ELF-1 (cell line): Measurements from ENCODE around the gene PUS3.
A peak's percentile ranks its signal among the peaks of the same experiment; 100 is the strongest.

Source experiments
- DNase-seq: peaks from one replicate; pipeline ENCODE4 v3.0.0-alpha.2; 2016; ENCODE audit warnings: low read depth, low spot score

Gene PUS3

DNA sequence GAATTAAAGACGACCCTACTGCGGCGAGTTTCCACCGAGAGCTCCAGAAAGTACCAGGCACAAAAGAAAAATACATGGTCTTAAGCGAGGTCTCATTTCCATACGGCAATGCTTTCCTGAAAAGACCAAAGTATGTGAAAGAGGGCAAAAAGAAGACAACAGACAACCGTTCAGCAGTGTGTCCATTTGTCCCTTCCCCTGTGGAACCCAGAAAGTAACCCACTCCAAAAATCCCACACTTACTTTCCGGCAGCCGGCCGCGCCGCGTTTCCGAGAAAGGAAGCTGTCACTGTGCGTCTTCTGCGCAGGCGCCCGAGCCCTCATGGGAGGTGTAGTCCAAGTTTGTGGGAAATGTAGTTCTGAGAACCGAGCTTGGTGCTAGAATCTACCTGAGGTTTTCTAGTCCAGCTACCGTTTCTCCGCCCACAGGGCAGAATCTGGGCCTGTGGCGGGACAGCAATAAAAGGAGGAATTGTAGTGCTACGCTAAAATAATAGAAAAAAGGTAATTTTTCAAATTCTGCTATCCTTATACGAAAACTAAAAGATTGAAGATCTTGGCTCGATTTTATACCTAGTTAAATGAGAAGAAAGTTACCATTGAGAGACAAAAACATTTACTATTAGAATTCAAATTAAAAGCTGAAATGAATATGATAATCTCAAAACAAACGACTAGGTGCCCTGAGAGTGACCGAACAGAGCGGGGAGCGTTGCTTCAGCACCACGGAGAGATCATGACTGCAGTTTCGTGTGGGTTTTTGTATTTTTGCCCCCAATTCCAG, at the start of gene PUS3:
Gene PUS3 (minus strand): TSS at position 280 of the 784 bp plus-strand sequence. CDS start 6,922 bp downstream, outside the sequence.
- DNase-seq = peak; percentile 84

DNA sequence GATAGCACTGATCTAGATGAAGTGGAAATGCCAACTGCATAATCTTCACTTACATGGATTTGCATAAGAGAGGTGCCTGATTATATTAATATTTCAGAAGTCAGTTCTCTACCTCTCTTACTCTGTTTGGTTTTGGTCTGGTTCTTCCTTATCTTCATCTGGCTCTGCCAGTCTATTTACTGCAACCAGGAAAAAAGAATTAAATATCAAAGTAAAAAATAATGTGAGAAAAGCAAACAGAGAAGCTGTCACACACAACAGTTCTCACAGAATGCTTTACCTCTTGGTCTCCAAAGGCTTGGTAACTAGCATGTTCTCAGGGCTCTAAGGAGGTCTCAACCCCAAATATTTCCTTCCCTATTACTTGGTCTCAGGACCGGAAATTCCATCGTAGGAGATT, 49.6 kb upstream of the PUS3 start:
- no peak for DNase-seq

GRCh38 chr11:125951731-125952130, 48.7 kb upstream of the PUS3 start:
- DNase-seq = no peak

GRCh38 chr11:125950696-125951651, 48.0 kb upstream of the PUS3 start:
- no peak for DNase-seq

- DNase-seq = no peak
Measured at GRCh38 chr11:125950178-125950490, 47.1 kb upstream of the PUS3 start.

DNA sequence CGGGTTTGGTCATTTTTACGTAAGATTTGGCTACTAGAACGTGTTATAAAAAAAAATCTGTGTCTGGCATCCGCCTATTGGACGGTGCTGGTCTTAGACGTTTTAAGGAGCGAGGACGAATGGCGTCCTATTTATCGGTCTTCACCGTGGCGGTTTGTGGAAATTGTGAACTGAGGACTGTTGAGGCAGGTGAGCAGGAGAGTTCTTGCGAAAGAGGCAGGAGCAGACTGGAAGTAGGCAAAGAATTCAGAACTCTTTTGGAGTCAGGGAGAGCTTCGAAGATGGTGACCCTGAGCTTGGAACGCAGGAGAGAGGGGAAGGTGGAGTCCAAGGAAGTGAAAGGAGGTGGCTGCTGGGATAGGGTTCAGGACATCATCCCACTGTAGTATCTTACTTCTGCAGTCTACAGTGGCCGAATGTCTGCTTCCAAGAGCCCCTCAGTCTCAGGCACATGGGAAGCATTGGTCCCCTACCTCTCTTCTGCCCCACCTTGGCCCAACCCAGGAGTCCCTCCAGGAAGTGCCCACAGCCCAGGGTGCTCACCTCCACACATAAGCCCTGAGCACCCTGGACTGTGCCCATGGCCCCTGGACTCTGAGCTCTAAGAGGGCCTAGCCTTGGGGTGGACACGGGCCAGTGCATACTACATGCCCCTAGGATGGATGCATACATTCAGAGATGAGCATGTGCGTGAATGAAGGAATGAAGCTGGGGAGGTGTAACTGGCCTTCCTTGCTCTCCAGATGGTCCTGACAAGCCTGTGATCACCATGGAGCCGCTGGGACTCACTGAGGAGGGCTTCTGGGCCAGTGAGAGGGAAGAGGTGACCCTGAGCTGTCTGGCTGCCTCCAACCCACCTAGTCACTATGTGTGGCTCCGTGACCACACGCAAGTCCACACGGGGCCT, 46.5 kb upstream of the PUS3 start:
- no peak for DNase-seq

DNA sequence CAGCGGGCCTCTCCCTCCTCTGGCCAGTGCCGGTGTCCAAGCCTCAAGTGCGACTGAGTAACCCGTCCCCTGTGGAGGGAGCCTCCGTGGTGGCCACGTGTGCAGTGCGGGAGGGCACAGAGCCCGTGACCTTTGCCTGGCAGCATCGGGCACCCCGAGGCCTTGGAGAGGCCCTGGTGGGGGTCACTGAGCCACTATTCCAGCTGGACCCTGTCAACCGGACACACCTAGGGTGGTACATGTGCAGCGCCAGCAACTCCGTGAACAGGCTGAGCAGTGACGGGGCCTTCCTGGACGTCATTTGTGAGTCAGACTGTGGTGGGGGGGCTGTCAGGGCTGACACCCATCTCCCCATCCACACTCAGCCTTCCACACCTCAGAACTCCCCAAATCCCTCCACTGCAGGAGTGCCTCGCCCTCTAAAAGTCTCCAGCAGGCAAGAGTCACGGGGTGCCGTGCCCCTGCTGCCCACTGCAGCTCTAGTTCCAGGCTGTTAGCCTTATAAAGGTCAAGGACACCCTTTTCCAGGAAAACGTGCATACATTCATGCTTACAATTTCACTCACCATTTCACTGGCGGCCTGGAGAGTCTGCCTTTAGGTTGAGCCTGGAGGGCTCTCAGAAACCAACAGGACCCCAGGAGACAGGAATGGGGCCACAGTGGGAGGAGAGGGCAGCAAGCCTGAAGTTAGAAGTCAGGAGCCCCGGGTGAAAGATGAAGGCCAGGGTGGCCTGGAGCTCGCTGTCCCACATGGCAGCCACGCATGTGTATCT, 45.5 kb upstream of the PUS3 start:
- DNase-seq = peak; percentile 0

GRCh38 chr11:125947419-125948277, 44.6 kb upstream of the PUS3 start:
- peak; percentile 1 for DNase-seq

GRCh38 chr11:125946712-125947418, 43.9 kb upstream of the PUS3 start:
- peak; percentile 0 for DNase-seq

GRCh38 chr11:125945797-125946520, 43.0 kb upstream of the PUS3 start, which contains the start of gene VSIG10L2:
Gene VSIG10L2 (plus strand): TSS chr11:125946044. CDS start chr11:125946056, 12 bp downstream.
- DNase-seq = no peak

DNA sequence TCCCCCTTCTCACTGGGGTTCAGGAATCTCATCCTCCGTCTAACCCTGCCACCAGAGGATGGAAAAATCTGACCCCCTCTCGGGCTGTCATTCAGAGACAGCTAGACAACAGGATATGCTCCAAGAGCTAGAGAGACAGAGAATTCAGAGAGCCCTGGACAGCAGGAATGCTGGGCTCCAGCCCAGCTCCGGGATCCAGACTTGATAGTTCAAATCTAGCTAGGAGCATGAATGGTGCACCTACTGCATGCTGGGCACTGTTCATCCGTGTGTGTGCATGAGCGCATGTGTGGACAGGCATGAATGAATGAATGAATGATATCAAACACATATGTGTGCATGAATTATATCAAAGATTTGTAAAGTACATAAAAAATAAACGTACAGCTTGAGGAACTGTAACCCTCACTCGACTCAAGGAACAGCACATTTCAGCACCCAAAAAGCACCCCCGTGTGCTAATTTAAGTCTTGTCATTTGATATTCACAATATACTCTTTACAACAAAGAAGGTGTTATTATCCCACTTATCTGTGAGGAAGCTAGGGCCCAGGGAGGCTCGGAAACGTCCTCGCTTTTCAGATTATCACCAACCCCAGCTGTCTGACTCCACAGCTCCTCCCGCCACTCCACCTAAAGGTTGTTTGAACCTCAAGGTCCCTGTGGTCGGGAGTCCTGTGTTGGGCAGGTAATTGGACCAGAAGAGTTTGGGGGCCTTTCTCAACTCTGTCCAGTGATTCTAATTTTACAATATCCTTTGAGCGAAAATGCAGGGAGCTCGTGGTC, 42.2 kb upstream of the PUS3 start:
- no peak for DNase-seq

DNA sequence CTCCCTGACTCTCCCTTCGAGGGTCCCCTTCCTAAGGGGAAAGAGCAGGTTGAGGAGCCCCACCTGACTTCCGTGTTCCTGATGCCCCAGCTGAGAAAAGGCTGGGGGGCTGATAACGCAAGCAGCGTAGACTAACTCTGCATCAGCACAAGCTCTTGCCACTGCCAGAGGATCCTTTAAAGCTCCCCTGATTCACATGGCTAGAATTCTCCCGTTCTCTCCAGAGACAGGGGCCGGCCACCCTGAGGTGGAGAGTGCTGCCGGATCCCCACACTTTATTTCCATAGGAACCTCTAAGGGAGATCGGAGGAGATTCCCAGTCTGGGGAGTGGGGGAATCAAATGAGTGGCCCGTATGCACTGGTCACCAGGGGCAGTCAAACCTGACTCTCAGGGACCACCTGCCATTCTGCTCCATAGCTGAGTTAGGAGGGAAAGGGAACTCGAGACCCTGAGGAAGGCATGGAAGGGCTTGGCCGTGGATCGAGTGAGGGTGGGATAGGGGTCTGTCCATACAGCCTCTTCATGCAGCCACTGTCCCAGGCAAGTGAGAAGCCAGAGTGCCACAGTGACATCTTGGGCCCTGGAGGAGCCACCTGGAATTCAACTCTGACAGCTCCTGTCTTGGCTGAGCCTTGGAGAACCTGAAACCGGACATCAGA, 41.5 kb upstream of the PUS3 start:
- DNase-seq = no peak

- DNase-seq = no peak
Measured at GRCh38 chr11:125943661-125944349, 40.8 kb upstream of the PUS3 start.

- DNase-seq = no peak
Measured at GRCh38 chr11:125942771-125943428, 39.9 kb upstream of the PUS3 start.

DNA sequence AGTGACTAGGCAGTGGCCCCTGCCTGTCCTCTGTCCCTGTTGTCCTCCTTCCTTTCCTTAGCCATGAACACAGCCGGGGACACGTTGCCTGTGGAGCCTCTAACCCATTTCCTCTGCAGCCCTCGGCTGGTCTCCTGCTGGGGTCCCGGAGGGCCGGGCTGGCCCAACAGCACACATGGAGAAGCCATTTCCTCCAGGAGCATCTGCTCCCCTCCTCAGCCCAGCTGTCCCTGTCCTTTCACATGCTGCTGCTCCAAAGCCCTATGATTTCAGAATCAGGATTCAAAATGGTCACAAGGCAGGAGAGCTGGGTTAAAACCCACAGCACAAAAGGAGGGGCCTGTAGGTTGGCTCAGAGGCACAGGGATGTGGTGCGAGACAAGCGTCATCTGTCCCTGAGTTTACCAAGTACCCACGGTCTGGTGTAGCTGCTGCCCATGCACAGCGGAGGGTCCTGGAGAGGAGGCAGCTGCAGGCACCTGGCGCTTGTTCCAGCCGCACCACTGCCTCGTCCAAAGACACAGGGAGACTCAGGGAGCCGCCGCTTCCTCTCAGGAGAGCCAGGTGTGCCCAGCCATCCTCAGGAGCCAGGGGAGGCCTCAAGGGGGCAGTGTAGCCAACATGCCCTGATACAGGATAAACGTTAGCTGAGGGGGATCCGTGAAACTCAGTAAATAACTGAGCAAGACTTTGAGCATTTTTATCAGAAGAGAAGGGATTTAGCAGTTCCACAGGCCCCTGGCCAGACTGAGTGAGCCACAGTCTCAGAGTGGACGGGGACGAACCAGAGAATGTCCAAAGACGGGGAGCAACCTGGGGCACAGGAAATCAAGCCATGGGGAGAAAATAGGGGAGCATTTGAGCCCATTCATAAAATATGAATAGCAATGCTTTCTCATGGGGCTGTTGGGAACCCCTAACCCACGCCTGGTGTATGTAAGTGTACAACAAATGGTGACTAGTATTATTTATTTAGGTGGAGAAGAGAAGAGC, 38.9 kb upstream of the PUS3 start:
- peak; percentile 83 for DNase-seq
